ENCODE results near the gene RARRES1. TPM values are rescaled to one million over a fixed set of nuclear protein-coding genes. Genes with fewer than 3 reads are reported as not detected.

RARRES1 gene
- total RNA-seq, 2 donors from 2014 or later: 67.9 to 138 TPM

DNA sequence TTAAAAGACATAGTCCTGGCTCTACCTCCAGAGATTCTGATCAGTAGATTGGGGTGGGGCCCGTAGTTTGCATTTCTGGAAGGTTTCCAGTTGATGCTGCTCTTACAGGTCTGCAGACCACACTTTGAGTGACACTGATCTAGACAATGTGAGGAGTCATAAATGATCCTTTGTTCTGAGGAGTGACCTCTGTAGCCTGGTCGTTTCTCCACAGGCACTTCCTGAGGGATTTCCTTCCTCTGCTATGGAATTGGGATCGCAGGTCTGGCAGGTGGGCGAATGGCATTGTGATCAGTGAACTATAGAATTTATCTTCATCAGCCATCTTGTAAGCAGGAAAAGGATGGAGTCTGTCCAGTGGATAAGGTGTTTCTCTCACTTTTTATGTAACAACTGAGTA lies 82.5 kb downstream of the RARRES1 start:
- no peak for DNase-seq (ENCODE audit: low spot score)
- Histone ChIP-seq H3K27me3 (replicated peaks; ENCODE audit: insufficient read depth) (no peaks in the 10 kb centered on the region), H3K27ac (no peak overlapping the region)

More for the DNA sequence above, 82.5 kb downstream of the RARRES1 start:
- 62% methylated on average over 4 of the region's 4 CpGs for WGBS
- H3K9me3 ChIP-seq: no peaks in the 10 kb centered on the region
- no peaks in the 10 kb centered on the region for H3K4me1 ChIP-seq (replicated peaks)
- TF ChIP-seq POLR2AphosphoS5 (IDR thresholded peaks at IDR 0.05) (no peak), POLR2A (IDR thresholded peaks at IDR 0.05) (no peak)
- TF ChIP-seq, protein P1, sequence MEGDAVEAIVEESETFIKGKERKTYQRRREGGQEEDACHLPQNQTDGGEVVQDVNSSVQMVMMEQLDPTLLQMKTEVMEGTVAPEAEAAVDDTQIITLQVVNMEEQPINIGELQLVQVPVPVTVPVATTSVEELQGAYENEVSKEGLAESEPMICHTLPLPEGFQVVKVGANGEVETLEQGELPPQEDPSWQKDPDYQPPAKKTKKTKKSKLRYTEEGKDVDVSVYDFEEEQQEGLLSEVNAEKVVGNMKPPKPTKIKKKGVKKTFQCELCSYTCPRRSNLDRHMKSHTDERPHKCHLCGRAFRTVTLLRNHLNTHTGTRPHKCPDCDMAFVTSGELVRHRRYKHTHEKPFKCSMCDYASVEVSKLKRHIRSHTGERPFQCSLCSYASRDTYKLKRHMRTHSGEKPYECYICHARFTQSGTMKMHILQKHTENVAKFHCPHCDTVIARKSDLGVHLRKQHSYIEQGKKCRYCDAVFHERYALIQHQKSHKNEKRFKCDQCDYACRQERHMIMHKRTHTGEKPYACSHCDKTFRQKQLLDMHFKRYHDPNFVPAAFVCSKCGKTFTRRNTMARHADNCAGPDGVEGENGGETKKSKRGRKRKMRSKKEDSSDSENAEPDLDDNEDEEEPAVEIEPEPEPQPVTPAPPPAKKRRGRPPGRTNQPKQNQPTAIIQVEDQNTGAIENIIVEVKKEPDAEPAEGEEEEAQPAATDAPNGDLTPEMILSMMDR (IDR thresholded peaks at IDR 0.05): no peak
- no peaks in the 10 kb centered on the region for H3K36me3 ChIP-seq
- intact Hi-C loops (cut with DNase I): no loop called here
- H3K4me3 ChIP-seq: no peak overlapping the region

Small RNAs within 50 kb of the gene (small RNA-seq; reads per million reads assigned to genes)
- gene AC080013.6: 0 reads per million in 2 donors

Other genes starting within 250 kb of the RARRES1 start
- 10 to 100 TPM in 1 of 2 donors, 1 to 10 TPM in 1; 7.1 to 65.0 TPM for gene MLF1, start 161.3 kb downstream of the RARRES1 start, total RNA-seq
- 10 to 100 TPM; 54.1 to 68.9 TPM for gene GFM1, start 87.9 kb downstream of the RARRES1 start, total RNA-seq
- gene LXN, start 59.8 kb downstream of the RARRES1 start, total RNA-seq: 10 to 100 TPM; 40.9 to 48.4 TPM
- 10 to 100 TPM; 58.6 to 92.7 TPM for gene MFSD1, start 69.6 kb upstream of the RARRES1 start, total RNA-seq

All from prostate gland (tissue), 2 donors.